Natural killer cell treated with Interleukin-12 subunit alpha and Interleukin-12 subunit beta and Interleukin-15 and Interleukin-18, amount 100 ng/mL, for 72 hours (primary cell): Measurements from ENCODE around the gene TPR. TPM values are rescaled to one million over a fixed set of nuclear protein-coding genes. Genes with fewer than 3 reads are reported as not detected.
A peak's percentile ranks its signal among the peaks of the same experiment; 100 is the strongest.
"Not testable (repeated sequence)": the region's sequence is repeated elsewhere in the genome, so short reads cannot be mapped to it uniquely, and the experiment has no call there.

Experiments
- ATAC-seq, 2 donors: fragments of 150-1000 bp; cut with Tn5 transposase in 1 of 2; sonication (Bioruptor Pico), chemical (Tn5 transposase) in 1 of 2; 2 replicates each; pipeline ENCODE4 v1.10.0; 2021
- DNase-seq: peaks from one replicate; pipeline ENCODE4 v3.0.0; 2022; ENCODE audit warnings: low spot score
- H3K27ac Mint-ChIP-seq, 2 donors: 1 replicate in 1 of 2; 2 replicates in 1 of 2; pipeline ENCODE4 v1.8.0; 2022; ENCODE audit warnings: mixed read lengths in 2 of 2, mild to moderate bottlenecking in 1 of 2, moderate library complexity in 1 of 2
- H3K27me3 Mint-ChIP-seq, 2 donors: 1 replicate in 1 of 2; 2 replicates in 1 of 2; pipeline ENCODE4 v1.8.0; 2022; ENCODE audit warnings: mixed read lengths in 2 of 2
- H3K36me3 Mint-ChIP-seq: one replicate; pipeline ENCODE4 v1.8.0; 2022; ENCODE audit warnings: mixed read lengths
- H3K4me1 Mint-ChIP-seq, 2 donors: 1 replicate in 1 of 2; 2 replicates in 1 of 2; pipeline ENCODE4 v1.8.0; 2022; ENCODE audit warnings: low read depth in 2 of 2, mixed read lengths in 2 of 2, mild to moderate bottlenecking in 1 of 2
- H3K4me3 Mint-ChIP-seq: one replicate; pipeline ENCODE4 v1.8.0; 2022; ENCODE audit warnings: mixed read lengths
- H3K9me3 Mint-ChIP-seq: 2 replicates; pipeline ENCODE4 v1.8.0; 2022; ENCODE audit warnings: mixed read lengths
- total RNA-seq, 2 donors: library from RNA; stranded (reverse); gene quantifications; one replicate each; pipeline ENCODE4 v1.2.3, GENCODE V29; 2022

TPR gene
- total RNA-seq, 2 donors from 2014 or later: 115 to 180 TPM

DNA sequence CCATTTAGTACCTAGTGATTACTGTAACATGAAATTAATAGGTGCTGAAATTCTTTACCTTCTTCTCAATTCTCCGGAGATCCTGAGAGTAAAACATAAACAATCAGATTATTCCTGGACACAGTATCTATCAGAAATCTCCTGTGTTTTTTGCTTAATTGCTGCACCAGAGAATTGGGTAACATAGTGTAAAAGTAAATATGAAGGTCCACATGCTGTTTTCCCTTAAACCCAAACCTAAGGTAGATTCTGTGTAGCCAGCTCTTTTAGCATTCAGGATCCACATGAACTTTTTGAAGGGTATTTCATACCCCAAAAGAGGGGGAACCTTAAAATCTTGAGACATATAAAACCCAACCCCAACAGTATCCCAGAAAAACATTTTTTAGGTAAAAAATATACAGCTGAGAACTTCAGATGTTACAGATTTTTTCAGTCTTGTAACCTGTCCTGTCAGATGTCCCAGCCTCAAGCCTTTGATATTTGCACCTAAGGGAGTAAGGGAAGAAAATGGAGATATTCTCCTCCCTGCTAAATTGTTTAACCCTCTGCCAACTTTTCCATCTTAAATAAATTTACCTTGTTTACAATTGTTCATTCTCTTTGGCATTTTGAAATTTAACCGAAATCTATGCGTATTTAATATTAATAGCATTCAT is 11.8 kb upstream of the TPR start:
- no peaks in the 10 kb centered on the region for H3K4me1 Mint-ChIP-seq
- H3K27ac Mint-ChIP-seq: no peak overlapping the region
- peaks cover 18% of the 10 kb centered on the region for H3K36me3 Mint-ChIP-seq
- DNase-seq (no peak), ATAC-seq (no peak)
- no peaks in the 10 kb centered on the region for H3K27me3 Mint-ChIP-seq
- no peaks in the 10 kb centered on the region for H3K9me3 Mint-ChIP-seq
- H3K4me3 Mint-ChIP-seq: no peak overlapping the region

DNA sequence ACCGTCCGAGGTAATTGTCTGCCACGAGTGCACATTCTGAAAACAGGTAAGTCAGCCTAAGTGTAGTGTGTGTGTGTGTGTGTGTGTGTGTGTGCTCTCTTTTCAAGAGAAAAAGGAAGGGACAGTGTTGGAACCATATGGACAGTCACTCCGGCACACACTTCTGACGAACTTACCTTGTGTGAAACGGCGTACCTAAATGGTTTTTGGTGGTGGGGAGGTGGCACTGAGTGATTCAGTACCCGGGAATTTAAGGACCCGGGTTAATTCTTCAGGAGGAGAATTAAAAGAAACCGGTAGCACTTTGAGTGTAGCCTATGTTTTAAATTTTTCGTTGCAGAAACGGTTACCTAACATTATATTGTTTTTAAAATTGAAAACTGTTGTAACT is 871 bp upstream of the TPR start:
- peak overlapping the region; percentile 82 to 95 for H3K27ac Mint-ChIP-seq
- H3K36me3 Mint-ChIP-seq: peaks cover 13% of the 10 kb centered on the region
- no peak for DNase-seq
- peaks cover 15 to 24% of the 10 kb centered on the region in 2 donors for H3K4me1 Mint-ChIP-seq
- H3K4me3 Mint-ChIP-seq: peak overlapping the region; percentile 100
- peak in 1 of 2 donors; percentile 0 for ATAC-seq
- H3K27me3 Mint-ChIP-seq: no peaks in the 10 kb centered on the region
- no peaks in the 10 kb centered on the region for H3K9me3 Mint-ChIP-seq

DNA sequence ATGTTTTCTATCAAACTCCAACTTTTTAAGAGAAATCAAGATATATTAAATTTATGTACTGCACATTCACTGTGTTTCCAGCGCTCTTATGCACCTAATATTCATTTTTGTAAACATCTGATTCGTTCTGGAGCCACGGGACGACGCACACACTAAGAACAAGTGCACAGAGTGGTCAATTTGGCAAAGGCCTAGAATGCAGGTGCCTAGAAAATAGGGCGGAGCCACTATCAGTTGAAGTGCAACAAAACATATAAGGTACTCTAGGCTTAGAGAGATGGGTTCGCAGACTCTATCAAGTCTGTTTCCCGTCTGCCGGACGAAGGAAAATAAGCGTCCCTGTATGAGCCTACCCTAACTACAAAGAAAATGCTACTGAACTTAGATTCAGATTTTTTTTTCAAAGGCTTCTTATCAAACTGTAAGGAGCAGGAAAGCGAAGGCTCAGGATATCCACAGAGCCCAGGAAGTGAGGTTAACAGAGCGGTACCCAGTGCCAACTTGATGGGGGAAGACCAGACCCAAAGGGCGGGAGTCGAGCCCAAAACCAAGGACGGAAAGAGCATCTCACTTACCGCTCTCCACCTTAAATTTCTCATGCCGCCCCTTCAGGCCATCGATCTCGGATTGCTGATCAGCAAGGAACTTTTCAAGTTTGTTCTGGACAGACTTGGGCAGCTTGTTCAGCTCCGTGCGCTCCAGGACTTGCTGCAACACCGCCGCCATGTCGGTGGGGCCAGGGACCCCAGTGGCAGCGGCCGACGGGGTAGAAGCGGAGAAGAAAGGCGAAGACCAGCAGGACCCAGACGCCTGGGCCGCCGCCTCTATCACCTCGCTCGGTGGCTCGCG is 526 bp downstream of the TPR start:
- H3K4me3 Mint-ChIP-seq: peak overlapping the region; percentile 100
- DNase-seq: no peak
- no peaks in the 10 kb centered on the region for H3K27me3 Mint-ChIP-seq
- H3K9me3 Mint-ChIP-seq: no peaks in the 10 kb centered on the region
- peak in 1 of 2 donors; percentile 11 for ATAC-seq
- peaks cover 21% of the 10 kb centered on the region for H3K36me3 Mint-ChIP-seq
- peak overlapping the region; percentile 82 to 95 for H3K27ac Mint-ChIP-seq
- peaks cover 15 to 31% of the 10 kb centered on the region in 2 donors for H3K4me1 Mint-ChIP-seq

DNA sequence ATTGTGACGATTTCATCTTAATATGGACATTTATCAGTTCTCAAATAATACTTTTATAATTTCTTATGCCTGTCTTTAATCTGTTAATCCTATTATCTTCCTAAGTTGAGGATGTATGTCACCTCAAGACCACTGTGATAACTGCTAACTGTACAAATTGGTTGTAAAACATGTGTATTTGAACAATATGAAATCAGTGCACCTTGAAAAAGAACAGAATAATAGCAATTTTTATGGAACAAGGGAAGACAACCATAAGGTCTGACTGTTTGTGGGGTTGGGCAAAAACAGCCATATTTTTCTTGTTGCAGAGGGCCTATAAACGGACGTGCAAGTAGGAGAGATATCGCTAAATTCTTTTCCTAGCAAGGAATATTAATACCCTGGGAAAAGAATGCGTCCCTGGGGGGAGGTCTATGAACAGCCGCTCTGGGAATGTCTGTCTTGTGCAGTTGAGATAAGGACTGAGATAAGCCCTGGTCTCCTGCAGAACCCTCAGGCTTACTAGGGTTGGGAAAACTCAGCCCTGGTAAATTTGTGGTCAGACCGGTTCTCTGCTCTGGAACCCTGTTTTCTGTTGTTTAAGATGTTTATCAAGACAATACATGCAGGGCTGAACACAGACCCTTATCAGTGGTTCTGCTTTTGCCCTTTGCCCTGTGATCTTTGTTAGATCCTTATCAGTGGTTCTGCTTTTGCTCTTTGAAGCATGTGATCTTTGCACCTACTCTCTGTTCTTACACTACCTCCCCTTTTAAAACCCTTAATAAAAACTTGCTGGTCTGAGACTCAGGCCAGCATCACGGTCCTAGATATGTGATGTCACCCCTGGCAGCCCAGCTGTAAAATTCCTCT is 27.0 kb downstream of the TPR start:
- not testable (repeated sequence) for H3K4me3 Mint-ChIP-seq, H3K4me1 Mint-ChIP-seq, ATAC-seq, H3K9me3 Mint-ChIP-seq, DNase-seq, H3K27ac Mint-ChIP-seq, H3K27me3 Mint-ChIP-seq
- peaks cover 45% of the 10 kb centered on the region for H3K36me3 Mint-ChIP-seq

DNA sequence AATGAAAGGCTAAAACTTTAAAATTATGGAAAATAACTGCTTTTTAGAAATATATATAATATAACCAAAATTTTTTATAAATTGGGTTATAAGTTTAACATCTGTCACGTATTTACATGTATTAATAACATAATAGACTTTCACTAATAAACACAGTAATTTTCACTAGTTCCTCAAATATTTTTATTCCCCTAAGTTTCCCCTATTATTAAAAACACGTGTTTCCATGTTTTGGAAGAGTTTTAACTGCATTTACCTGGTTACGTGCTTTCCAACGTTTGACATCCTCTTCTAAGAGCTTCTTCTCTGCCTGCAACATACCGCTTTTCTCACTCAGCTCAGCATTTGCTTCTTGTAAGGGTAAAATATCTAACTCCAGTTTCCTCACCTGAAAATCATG is 34.3 kb downstream of the TPR start:
- Mint-ChIP-seq H3K27ac (no peak overlapping the region), H3K4me3 (no peak overlapping the region), H3K36me3 (peaks cover 43% of the 10 kb centered on the region)

DNA sequence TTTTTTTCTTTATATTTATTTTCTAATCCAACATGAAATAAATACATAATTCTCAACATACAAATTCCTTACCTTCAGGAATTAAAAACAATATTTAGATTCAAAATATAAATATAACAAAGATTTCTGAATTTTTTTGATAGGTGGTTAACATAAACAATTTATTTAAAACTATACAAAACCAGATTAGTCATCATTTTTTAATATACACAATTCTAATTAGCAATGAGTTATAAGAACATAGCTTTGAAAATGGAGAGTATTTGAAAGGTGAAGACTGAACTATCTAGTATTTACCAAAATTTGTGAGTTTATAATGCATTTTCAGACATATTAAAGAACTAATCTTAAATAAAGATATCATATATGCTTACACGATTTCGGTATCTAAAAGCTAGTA is 37.5 kb downstream of the TPR start:
- H3K4me1 Mint-ChIP-seq: no peaks in the 10 kb centered on the region
- no peak overlapping the region for H3K27ac Mint-ChIP-seq
- ATAC-seq (no peak), DNase-seq (no peak)
- H3K27me3 Mint-ChIP-seq: no peaks in the 10 kb centered on the region
- no peak overlapping the region for H3K4me3 Mint-ChIP-seq
- H3K9me3 Mint-ChIP-seq: no peaks in the 10 kb centered on the region
- H3K36me3 Mint-ChIP-seq: peaks cover 41% of the 10 kb centered on the region

More for the DNA sequence above, 34.3 kb downstream of the TPR start:
- no peak for DNase-seq
- Mint-ChIP-seq H3K27me3 (no peaks in the 10 kb centered on the region), H3K9me3 (no peaks in the 10 kb centered on the region), H3K4me1 (no peaks in the 10 kb centered on the region)
- no peak for ATAC-seq

DNA sequence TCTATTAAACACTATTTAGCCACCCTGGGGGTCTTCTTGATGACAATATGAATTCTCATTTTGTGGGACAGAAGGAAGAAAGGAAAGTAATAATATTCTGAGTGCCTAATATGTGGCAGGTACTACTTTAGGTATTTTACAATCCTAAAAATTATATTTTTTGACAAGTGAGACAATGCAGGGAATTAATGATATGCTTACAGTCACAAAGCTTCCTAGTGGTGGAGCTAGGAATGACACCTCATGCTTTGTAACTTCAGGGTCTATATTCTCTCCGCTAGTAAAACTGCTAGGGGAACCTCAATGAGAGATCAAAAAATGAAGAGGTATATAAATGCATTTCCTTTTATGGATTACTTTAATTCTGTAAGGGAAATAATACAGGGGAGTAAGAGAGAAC is 44.3 kb downstream of the TPR start:
- Mint-ChIP-seq H3K27ac (no peak overlapping the region), H3K27me3 (no peaks in the 10 kb centered on the region), H3K9me3 (no peaks in the 10 kb centered on the region), H3K36me3 (peaks cover 37% of the 10 kb centered on the region), H3K4me1 (no peaks in the 10 kb centered on the region), H3K4me3 (no peak overlapping the region)
- DNase-seq (no peak), ATAC-seq (no peak)

DNA sequence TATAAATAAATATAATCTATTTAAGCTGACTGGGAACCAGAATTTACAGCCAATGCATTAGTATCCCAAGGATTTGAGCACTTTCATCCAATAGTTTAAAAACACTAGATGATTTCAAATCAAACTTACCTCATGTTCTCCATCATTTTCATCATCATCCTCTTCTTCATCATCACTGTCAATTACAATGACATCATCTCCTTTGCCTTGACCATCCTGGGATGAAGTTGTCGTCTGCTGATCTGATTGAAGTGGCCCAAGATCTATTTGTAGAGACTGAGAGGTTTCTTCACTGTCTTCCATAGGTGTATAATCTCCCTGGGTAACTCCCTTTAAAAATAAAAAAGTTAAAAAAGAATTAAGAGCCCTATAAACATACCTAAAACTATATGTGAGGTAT is 47.7 kb downstream of the TPR start:
- H3K9me3 Mint-ChIP-seq: no peaks in the 10 kb centered on the region
- no peaks in the 10 kb centered on the region for H3K4me1 Mint-ChIP-seq
- ATAC-seq (no peak), DNase-seq (no peak)
- H3K36me3 Mint-ChIP-seq: peaks cover 31% of the 10 kb centered on the region
- H3K27ac Mint-ChIP-seq: no peak overlapping the region
- no peaks in the 10 kb centered on the region for H3K27me3 Mint-ChIP-seq
- no peak overlapping the region for H3K4me3 Mint-ChIP-seq

DNA sequence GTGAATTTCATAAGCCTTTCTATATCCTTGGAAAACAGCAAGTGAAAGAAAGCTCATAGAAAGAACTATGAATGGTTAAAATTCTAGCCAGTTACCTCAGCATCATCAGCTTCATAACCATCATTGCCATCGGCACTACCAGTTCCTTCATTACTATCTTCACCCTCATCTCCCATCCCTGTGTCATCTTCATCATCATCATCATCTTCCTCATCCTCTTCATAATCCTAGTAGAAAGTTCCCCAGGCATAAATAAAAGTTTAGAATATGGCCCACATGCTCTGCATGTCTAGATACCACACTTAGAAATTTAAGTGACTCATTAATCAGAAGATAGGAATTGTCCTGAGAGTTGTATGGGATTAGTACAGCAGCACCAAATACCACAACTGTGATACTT is 49.0 kb downstream of the TPR start:
- DNase-seq (no peak), ATAC-seq (no peak)
- Mint-ChIP-seq H3K9me3 (no peaks in the 10 kb centered on the region), H3K4me1 (no peaks in the 10 kb centered on the region), H3K36me3 (peaks cover 43% of the 10 kb centered on the region), H3K4me3 (no peak overlapping the region), H3K27ac (no peak overlapping the region), H3K27me3 (no peaks in the 10 kb centered on the region)

DNA sequence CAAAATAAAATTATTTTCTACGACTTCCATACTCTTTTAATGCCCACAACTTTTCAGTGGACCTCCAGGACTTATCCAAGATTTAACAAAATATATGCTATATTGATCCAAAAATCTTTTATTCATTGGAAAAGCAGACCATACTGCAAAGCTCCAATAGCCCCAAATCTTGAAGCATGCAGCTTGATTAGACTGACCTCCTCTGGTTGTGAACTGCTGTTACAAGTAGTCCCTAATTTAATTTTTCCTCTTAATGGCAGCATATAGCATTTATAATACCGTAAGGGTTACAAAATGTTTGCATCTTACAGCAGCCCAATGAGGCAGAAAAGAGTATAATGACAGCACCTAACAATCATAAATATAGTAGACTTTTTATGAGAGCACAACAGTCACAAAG is 49.8 kb downstream of the TPR start:
- no peak overlapping the region for H3K4me3 Mint-ChIP-seq
- no peaks in the 10 kb centered on the region for H3K9me3 Mint-ChIP-seq
- no peaks in the 10 kb centered on the region for H3K4me1 Mint-ChIP-seq
- ATAC-seq: no peak
- peaks cover 43% of the 10 kb centered on the region for H3K36me3 Mint-ChIP-seq
- DNase-seq: no peak
- H3K27ac Mint-ChIP-seq: no peak overlapping the region
- no peaks in the 10 kb centered on the region for H3K27me3 Mint-ChIP-seq

DNA sequence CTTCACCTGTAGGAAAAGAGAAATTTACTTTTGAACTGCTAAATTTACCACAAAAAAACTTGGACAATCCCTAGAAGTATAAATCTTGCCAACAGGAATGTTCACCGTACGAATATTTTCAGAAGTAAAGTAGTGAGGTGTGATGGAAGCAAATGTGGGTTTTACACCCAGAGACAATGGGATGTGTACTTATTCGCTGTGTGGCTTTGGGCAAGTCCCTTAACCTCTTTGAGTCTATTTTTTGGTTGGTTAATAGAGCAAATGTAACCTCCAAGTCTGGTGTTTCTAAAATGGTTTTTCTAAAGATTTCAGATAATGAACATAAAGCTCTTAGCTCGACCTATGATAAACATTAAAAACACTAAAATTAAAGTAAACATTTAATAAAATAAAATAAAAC is 51.2 kb downstream of the TPR start:
- Mint-ChIP-seq H3K4me1 (no peaks in the 10 kb centered on the region), H3K36me3 (peaks cover 44% of the 10 kb centered on the region), H3K27me3 (no peaks in the 10 kb centered on the region), H3K9me3 (no peaks in the 10 kb centered on the region), H3K27ac (peak overlapping the region in 1 of 2 donors; percentile 48), H3K4me3 (no peak overlapping the region)
- ATAC-seq (no peak), DNase-seq (no peak)

DNA sequence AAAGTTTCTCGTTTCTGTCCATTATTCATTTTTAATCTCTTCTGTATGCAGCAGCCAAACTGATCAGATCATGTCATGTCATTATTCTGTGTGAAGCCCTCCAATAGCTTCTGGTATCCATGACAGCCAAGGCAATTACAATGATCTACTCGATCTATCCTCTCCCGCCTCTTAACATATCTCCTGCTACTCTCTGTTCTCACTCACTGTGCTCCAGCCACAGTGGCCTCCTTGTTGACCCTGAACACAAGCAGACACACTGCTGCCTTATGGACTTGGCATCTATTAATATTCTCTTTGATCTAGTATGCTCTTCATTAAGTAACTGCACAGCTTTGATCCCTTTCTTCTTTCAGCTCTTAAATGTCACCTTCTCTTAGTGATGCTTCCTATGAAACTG is 59.5 kb downstream of the TPR start:
- no peak overlapping the region for H3K4me3 Mint-ChIP-seq
- H3K9me3 Mint-ChIP-seq: no peaks in the 10 kb centered on the region
- peaks cover 22% of the 10 kb centered on the region for H3K36me3 Mint-ChIP-seq
- ATAC-seq (no peak), DNase-seq (no peak)
- no peaks in the 10 kb centered on the region for H3K27me3 Mint-ChIP-seq
- H3K4me1 Mint-ChIP-seq: no peaks in the 10 kb centered on the region
- no peak overlapping the region for H3K27ac Mint-ChIP-seq

DNA sequence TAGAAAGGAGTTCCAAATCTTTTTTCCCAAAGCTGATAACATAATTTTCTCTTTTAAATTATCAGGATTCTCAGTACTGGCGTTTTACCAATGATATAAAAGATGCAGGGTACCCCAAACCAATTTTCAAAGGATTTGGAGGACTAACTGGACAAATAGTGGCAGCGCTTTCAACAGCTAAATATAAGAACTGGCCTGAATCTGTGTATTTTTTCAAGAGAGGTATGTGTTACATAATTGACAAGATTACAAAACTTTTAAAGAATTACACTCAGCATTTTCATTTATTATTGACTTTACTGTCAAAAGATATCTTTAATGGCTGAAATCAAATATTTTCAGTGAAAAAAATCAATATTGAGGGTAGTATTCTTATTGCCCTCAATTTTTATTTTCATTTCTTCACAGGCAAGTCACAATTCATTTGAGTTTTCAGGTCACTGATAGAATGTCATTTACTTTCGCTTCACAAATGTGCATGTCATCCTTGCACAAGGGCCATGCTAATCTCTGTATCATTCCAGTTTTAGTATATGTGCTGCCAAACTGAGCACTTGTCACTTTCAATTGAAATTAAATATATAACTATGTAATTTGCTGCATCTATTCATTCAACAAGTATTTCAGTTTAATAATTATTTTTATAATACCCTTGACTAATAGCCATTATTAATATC is 63.5 kb downstream of the TPR start:
- no peaks in the 10 kb centered on the region for H3K27me3 Mint-ChIP-seq
- H3K9me3 Mint-ChIP-seq: no peaks in the 10 kb centered on the region
- DNase-seq (no peak), ATAC-seq (no peak)
- no peak overlapping the region for H3K27ac Mint-ChIP-seq
- peaks cover 10% of the 10 kb centered on the region for H3K36me3 Mint-ChIP-seq
- H3K4me1 Mint-ChIP-seq: peaks cover under 1 to 1% of the 10 kb centered on the region in 2 donors
- H3K4me3 Mint-ChIP-seq: no peak overlapping the region
